K562 (cell line): ENCODE measurements around the gene GRIK3. TPM values are rescaled to one million over a fixed set of nuclear protein-coding genes. Genes with fewer than 3 reads are reported as not detected.
A peak's percentile ranks its signal among the peaks of the same experiment; 100 is the strongest.

Source experiments
- ATAC-seq: fragments of 200-7000 bp; cut with Tn5 transposase; 3 replicates; pipeline ENCODE4 v1.9.1; 2020; ENCODE audit warnings: moderate library complexity
- BruUV-seq: library from RNA; stranded (reverse); fragments of 400-500 nt; replicated peaks from 2 replicates; lab custom pipeline; 2021; lab: Mats Ljungman, UMichigan
- CTCF ChIA-PET: fragments of 300-600 bp; formaldehyde crosslinking; extraction: SDS; loops from one replicate; lab custom pipeline; 2021; ENCODE audit warnings: low intra/inter-chr PET ratio; lab: Yijun Ruan, JAX
- POLR2A ChIA-PET: fragments of 300-600, 350-650 bp; sonication (Branson Sonifier 250); formaldehyde crosslinking; extraction: SDS; loops from one replicate; lab custom pipeline; 2021; ENCODE audit warnings: antibody characterized with exemption, inconsistent platforms; lab: Yijun Ruan, JAX
- DNase-seq, 4 experiments: peaks; one replicate each; pipeline versions ENCODE4 v3.0.0 to v3.0.0-alpha.2; 2011 to 2018; ENCODE audit warnings: low spot score in 3 of 4, mixed read lengths in 3 of 4; ENCODE audit errors: extremely low read depth in 1 of 4
- FAIRE-seq: peaks from 2 replicates; lab custom pipeline; 2011; peaks lifted over from hg19 to GRCh38; lab: Jason Lieb, UNC
- H2AFZ ChIP-seq: 2 replicates; pipeline ENCODE4 v1.6.0; 2011; ENCODE audit warnings: low read depth, low read length, control low read depth, inconsistent platforms
- H3K27ac ChIP-seq: fragments of 200-600 bp; 3 replicates; pipeline ENCODE4 v1.8.0; 2011; ENCODE audit warnings: low read depth, mild to moderate bottlenecking, control low read depth, inconsistent platforms, low read length, moderate library complexity, mixed read lengths; ENCODE audit errors: extremely low read depth
- H3K27me3 ChIP-seq, 2 experiments: fragments of 300-600 bp in 1 of 2; 2 replicates in 1 of 2; 3 replicates in 1 of 2; pipeline versions ENCODE4 v1.6.0 to v1.8.0; 2011; ENCODE audit warnings: inconsistent platforms in 2 of 2, low read length in 2 of 2, mild to moderate bottlenecking in 1 of 2, mixed read lengths in 1 of 2, moderate library complexity in 1 of 2; ENCODE audit not compliant: control insufficient read depth in 2 of 2, insufficient read depth in 2 of 2
- H3K36me3 ChIP-seq: fragments of 300-600 bp; 3 replicates; pipeline ENCODE4 v1.8.0; 2011; ENCODE audit warnings: mild to moderate bottlenecking, low read length, inconsistent platforms; ENCODE audit not compliant: control insufficient read depth, insufficient read depth
- H3K4me1 ChIP-seq, 2 experiments: fragments of 200-600 bp in 1 of 2; replicated peaks in 1 of 2; 2 replicates in 1 of 2; 3 replicates in 1 of 2; pipeline versions ENCODE4 v1.5.1 to v1.8.0; 2011; ENCODE audit warnings: inconsistent platforms in 2 of 2, low read length in 2 of 2, mild to moderate bottlenecking in 1 of 2, mixed read lengths in 1 of 2, moderate library complexity in 1 of 2; ENCODE audit not compliant: control insufficient read depth in 2 of 2, insufficient read depth in 2 of 2
- H3K4me2 ChIP-seq: 2 replicates; pipeline ENCODE4 v1.6.1; 2011; ENCODE audit warnings: low read length, control low read depth, inconsistent platforms, mixed read lengths; ENCODE audit not compliant: insufficient read depth
- H3K4me3 ChIP-seq: fragments of 200-600 bp; sonication (generic), shearing (Covaris generic); 2 replicates; pipeline ENCODE4 v1.5.1; 2016; ENCODE audit warnings: control low read depth, inconsistent platforms
- H3K79me2 ChIP-seq: fragments of 200-600 bp; 3 replicates; pipeline ENCODE4 v1.8.0; 2011; ENCODE audit warnings: low read length, inconsistent platforms; ENCODE audit not compliant: control insufficient read depth, insufficient read depth
- H3K9ac ChIP-seq, 2 experiments: 2 replicates each; pipeline versions ENCODE4 v1.6.0 to v1.6.1; 2011; ENCODE audit warnings: low read depth in 2 of 2, low read length in 2 of 2, control low read depth in 1 of 2, inconsistent platforms in 1 of 2, mild to moderate bottlenecking in 1 of 2, mixed read lengths in 1 of 2; ENCODE audit not compliant: insufficient read depth in 1 of 2
- H3K9me1 ChIP-seq: one replicate; pipeline ENCODE4 v1.6.0; 2011; ENCODE audit warnings: inconsistent platforms, mild to moderate bottlenecking, low read length, moderate library complexity; ENCODE audit not compliant: control insufficient read depth, insufficient read depth
- H3K9me3 ChIP-seq: replicated peaks from 2 replicates; pipeline ENCODE4 v1.5.1; 2011; ENCODE audit warnings: low read depth, low read length, inconsistent platforms; ENCODE audit not compliant: control insufficient read depth, insufficient read depth
- H4K20me1 ChIP-seq: replicated peaks from 2 replicates; pipeline ENCODE4 v1.6.1; 2011; ENCODE audit warnings: low read length, inconsistent platforms, mixed read lengths; ENCODE audit not compliant: control insufficient read depth, insufficient read depth
- RBM25 ChIP-seq: fragments of 200-400 bp; formaldehyde crosslinking; IDR thresholded peaks from 2 replicates; pipeline ENCODE4 v1.6.1; 2018; ENCODE audit warnings: low read length, low read depth, moderate library complexity; ENCODE audit not compliant: severe bottlenecking
- SAP30 ChIP-seq: fragments of 200-600 bp; sonication (generic); IDR thresholded peaks from 2 replicates; pipeline ENCODE4 v1.6.1; 2012; ENCODE audit warnings: borderline replicate concordance, low read depth, mild to moderate bottlenecking, moderate library complexity, low read length, control low read depth, inconsistent platforms; ENCODE audit not compliant: insufficient read depth, poor library complexity, severe bottlenecking
- TEAD2 ChIP-seq: fragments of 450-650 bp; IDR thresholded peaks from 2 replicates; pipeline ENCODE4 v1.6.1; 2016; ENCODE audit warnings: missing genetic modification characterization, control low read depth, missing compliant biosample characterization
- ZNF121 ChIP-seq: sonication (generic); formaldehyde crosslinking; conservative IDR thresholded peaks from 2 replicates; pipeline ENCODE4 v1.8.0; 2022; ENCODE audit warnings: missing genetic modification reagents
- WGBS: fragments of 100-300 bp; shearing (Covaris generic); methylation state at CpG from one replicate; pipeline ENCODE4 v1.1.6; 2016; ENCODE audit warnings: low coverage, mixed read lengths; ENCODE audit not compliant: insufficient coverage; ENCODE audit errors: missing lambda C conversion rate; 5-methylcytosine and 5-hydroxymethylcytosine counted together
- in situ Hi-C: fragments of 300-500 bp; cut with MboI; formaldehyde crosslinking; loops from 4 replicates; pipeline ENCODE4 v1.15.0; 2018; ENCODE audit warnings: inconsistent platforms, mixed read lengths
- intact Hi-C: fragments of 100-400 bp; cut with micrococcal nuclease; formaldehyde crosslinking; loops from 2 replicates; pipeline ENCODE4 v1.14.2; 2022
- polyA plus RNA-seq, 8 experiments: library from polyadenylated mRNA; depleted of rRNA in 4 of 8; stranded (reverse) in 5 of 8; unstranded in 3 of 8; fragments of >200 nt; fragmentation: Nextera tagmentation in 2 of 8; fragmentation: Illumina TruSeq in 1 of 8; extraction: Ambion mirVana in 2 of 8; extraction: Trizol in 1 of 8; gene quantifications; 2 replicates each; pipeline versions ENCODE4 v1.2.1 to v1.2.3, GENCODE V29; 2011 to 2014; ENCODE audit warnings: inconsistent platforms in 1 of 8, missing spikeins in 1 of 8
- total RNA-seq, 7 experiments: library from RNA; depleted of rRNA in 6 of 7; stranded (reverse); fragments of >200 nt in 6 of 7; fragmentation: Illumina TruSeq in 2 of 7; extraction: Trizol in 2 of 7; gene quantifications; 2 replicates each; pipeline versions ENCODE4 v1.2.1 to v1.2.3, GENCODE V29; 2011 to 2021; ENCODE audit warnings: low replicate concordance in 1 of 7
- TF ChIP-seq, protein P1 (sequence below): sonication (generic); formaldehyde crosslinking; IDR thresholded peaks from 2 replicates; pipeline ENCODE4 v1.8.1; 2023; ENCODE audit warnings: missing genetic modification reagents, mild to moderate bottlenecking, borderline replicate concordance

The GRIK3 gene
- total and polyA plus RNA-seq, 9 of the 15 experiments (the other 6 are each of a cell fraction or from before 2014, with no cell fraction given), result not detected

DNA sequence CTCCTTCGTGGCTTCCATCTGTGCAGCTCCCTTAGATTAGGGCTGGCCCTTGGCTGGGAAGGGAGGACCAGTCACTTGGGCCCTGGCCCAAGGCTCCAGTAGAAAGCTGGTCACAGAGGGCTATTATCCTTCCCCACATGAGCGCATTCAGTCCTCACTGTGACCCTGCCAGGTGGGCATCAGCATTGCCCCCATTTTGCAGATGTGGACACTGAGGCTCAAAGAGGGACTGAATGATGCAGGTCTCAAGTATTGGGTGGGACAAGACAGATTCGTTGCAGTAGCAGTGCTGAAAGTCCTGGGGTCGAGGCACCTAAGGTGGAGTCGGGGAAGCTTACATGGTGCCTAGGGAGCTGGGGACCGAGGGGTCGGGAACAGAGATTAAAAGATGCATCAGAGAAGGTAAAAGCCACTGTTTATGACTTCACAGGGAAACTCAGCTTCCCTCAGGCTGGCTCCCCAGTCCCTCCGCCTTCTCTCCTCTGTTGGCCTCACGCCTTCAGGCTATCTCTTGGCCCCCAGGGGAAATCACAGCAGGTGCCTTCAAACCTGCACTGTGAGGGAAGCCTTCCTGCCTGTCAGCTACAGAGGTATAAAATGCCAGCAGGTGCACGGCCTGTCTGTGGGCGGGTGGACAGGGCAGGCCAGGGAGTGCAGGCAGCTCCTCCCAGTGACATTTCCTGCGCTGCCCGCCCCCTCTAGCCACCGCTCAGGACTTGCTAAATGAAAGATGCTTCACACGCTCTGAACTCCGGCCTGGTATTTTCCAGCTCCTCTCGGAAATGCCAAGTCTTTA, 178.4 kb downstream of the GRIK3 start:
- no peak overlapping the region for H3K9ac ChIP-seq
- H3K4me1 ChIP-seq, result no peaks in the 10 kb centered on the region
- no peaks in the 10 kb centered on the region for H3K9me1 ChIP-seq
- H3K27ac ChIP-seq, result no peak overlapping the region
- FAIRE-seq (no peak), ATAC-seq (no peak), DNase-seq (no peak)
- no peak overlapping the region for H3K4me2 ChIP-seq
- TF ChIP-seq SAP30 (no peak), TEAD2 (tag) (no peak), ZNF121 (no peak), RBM25 (peak; percentile 62)
- TF ChIP-seq, protein P1, sequence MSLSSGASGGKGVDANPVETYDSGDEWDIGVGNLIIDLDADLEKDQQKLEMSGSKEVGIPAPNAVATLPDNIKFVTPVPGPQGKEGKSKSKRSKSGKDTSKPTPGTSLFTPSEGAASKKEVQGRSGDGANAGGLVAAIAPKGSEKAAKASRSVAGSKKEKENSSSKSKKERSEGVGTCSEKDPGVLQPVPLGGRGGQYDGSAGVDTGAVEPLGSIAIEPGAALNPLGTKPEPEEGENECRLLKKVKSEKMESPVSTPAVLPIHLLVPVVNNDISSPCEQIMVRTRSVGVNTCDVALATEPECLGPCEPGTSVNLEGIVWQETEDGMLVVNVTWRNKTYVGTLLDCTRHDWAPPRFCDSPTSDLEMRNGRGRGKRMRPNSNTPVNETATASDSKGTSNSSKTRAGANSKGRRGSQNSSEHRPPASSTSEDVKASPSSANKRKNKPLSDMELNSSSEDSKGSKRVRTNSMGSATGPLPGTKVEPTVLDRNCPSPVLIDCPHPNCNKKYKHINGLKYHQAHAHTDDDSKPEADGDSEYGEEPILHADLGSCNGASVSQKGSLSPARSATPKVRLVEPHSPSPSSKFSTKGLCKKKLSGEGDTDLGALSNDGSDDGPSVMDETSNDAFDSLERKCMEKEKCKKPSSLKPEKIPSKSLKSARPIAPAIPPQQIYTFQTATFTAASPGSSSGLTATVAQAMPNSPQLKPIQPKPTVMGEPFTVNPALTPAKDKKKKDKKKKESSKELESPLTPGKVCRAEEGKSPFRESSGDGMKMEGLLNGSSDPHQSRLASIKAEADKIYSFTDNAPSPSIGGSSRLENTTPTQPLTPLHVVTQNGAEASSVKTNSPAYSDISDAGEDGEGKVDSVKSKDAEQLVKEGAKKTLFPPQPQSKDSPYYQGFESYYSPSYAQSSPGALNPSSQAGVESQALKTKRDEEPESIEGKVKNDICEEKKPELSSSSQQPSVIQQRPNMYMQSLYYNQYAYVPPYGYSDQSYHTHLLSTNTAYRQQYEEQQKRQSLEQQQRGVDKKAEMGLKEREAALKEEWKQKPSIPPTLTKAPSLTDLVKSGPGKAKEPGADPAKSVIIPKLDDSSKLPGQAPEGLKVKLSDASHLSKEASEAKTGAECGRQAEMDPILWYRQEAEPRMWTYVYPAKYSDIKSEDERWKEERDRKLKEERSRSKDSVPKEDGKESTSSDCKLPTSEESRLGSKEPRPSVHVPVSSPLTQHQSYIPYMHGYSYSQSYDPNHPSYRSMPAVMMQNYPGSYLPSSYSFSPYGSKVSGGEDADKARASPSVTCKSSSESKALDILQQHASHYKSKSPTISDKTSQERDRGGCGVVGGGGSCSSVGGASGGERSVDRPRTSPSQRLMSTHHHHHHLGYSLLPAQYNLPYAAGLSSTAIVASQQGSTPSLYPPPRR, result no peak
- H3K4me3 ChIP-seq, result no peak overlapping the region
- no peaks in the 10 kb centered on the region for H3K36me3 ChIP-seq
- ChIA-PET CTCF (no interaction called here), POLR2A (interaction anchor here (0.7 to 1.3 kb wide), 3 partner anchors 9 to 51 kb away, joined by 3 to 5 read pairs (median 4); no protein-coding TSS in a partner anchor)
- peaks cover 52% of the 10 kb centered on the region; the same call in 1 of the 2 replicates for H4K20me1 ChIP-seq
- H3K9me3 ChIP-seq, result no peaks in the 10 kb centered on the region
- in situ Hi-C loops, result no loop called here
- intact Hi-C loops, result no loop called here
- 2% methylated on average over 17 of the region's 17 CpGs for WGBS
- no peaks in the 10 kb centered on the region for H3K79me2 ChIP-seq
- H3K27me3 ChIP-seq, result peaks cover 44 to 76% of the 10 kb centered on the region in 2 experiments; a peak in 4 of 5 replicates
- no TSS peak for BruUV-seq
- H2AFZ ChIP-seq, result no peak overlapping the region
